Effector CD4-positive, alpha-beta T cell (primary cell): ENCODE data around the gene XRCC5.

Experiments used
- DNase-seq: peaks from one replicate; pipeline ENCODE4 v3.0.0-alpha.2; 2020

XRCC5 gene

DNA sequence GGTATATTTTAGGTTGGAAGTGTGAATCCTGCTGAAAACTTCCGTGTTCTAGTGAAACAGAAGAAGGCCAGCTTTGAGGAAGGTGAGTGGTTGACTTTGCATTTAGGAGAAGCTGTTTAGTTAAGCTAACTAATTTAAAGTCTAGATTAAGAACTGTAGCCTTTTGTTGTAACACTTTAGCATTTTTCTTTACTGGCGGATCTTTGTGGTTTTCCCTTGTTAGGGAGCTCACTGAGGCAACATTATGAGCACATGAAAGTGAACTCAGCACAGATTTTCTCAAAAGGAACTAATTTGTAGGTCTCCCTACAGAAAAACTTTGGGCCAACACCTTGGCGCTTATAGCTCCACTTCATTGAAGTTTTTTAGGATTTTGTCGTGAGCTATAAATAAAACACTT, 52.8 kb downstream of the XRCC5 start:
- no peak for DNase-seq

- DNase-seq, result no peak
Measured at GRCh38 chr2:216163518-216163917, 54.4 kb downstream of the XRCC5 start.

- DNase-seq, result no peak
Measured at GRCh38 chr2:216164087-216164486, 54.9 kb downstream of the XRCC5 start.

- DNase-seq, result no peak
Measured at GRCh38 chr2:216164576-216164975, 55.4 kb downstream of the XRCC5 start.

GRCh38 chr2:216165711-216166110, 56.6 kb downstream of the XRCC5 start:
- DNase-seq, result no peak

DNA sequence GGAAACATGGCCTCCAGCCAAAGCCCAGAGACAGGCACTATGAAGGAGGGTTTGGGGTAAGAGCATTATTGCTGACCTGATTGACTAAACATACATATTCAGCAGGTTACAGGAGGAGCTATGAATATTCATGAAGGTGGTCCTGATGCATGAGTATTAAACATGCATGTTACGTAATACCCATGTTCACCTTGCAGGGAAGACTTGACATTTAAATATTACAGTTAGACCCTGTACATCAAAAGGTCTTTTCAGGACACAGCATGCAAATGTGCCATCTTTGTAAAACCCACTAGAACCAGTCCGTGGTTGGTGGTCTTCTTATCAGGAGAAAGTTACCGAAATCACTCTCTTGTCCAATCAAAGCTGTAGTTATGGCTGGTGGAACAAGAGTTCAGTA, 59.9 kb downstream of the XRCC5 start:
- no peak for DNase-seq

GRCh38 chr2:216170076-216170763, 61.1 kb downstream of the XRCC5 start:
- DNase-seq, result no peak

- no peak for DNase-seq
Measured at GRCh38 chr2:216171011-216171410, 61.9 kb downstream of the XRCC5 start.

DNA sequence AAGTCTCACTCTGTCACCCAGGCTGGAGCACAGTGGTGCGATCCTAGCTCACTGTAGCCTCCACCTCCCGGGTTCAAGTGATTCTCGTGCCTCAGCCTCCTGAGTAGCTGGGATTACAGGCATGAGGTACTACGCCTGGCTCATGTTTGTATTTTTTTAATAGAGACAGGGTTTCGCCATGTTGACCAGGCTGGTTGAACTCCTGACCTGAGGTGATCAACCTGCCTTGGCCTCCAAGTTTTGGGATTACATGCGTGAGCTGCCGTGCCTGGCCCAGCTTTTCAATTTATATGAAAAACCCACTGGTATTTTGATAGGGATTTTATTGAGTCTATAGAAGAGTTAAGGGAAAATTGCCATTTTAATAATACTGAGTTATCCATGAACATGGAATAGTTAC, 63.3 kb downstream of the XRCC5 start:
- DNase-seq, result no peak

DNA sequence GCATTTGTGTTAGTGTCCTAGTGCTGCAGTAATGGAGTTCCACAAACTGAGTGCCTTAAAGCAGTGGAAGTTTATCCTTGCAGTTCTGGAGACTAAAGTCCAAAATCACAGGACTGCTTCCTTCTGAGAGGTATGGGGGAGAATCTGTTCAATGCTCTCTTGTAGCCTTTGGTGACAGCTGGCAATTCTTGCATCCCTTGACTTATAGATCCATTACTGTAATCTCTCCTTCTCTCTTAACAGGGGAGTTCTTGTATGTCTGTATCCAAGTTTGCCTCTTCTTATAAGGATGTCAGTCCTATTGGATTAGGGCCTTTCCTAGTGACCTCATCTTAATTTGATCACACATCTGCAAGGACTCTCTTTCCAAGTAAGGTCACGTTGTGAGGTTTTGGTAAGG, 69.9 kb downstream of the XRCC5 start:
- DNase-seq, result no peak

DNA sequence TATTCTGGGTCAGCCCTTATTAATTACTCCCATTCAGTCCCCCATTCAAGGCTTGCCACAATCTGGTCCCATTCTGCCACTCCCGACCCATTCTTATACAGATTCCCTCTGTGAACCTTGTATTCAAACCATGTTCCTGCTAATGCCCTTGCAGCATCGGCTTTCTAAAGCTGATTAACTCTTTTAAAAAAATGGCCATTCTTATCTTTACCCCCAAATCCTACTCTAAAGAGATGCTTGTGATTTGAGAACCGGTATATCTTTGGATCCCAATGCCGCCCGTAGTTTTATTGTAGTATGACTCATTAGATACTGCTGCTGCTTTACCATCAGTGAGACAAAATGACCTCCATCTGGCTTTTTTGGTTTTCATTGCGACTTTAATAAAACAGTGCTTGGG, 72.2 kb downstream of the XRCC5 start:
- no peak for DNase-seq

- no peak for DNase-seq
Measured at GRCh38 chr2:216181953-216182461, 72.9 kb downstream of the XRCC5 start.

- no peak for DNase-seq
Measured at GRCh38 chr2:216183462-216183861, 74.3 kb downstream of the XRCC5 start.

GRCh38 chr2:216188559-216188850, 79.4 kb downstream of the XRCC5 start:
- DNase-seq, result no peak

- no peak for DNase-seq
Measured at GRCh38 chr2:216188956-216189355, 79.8 kb downstream of the XRCC5 start.

DNA sequence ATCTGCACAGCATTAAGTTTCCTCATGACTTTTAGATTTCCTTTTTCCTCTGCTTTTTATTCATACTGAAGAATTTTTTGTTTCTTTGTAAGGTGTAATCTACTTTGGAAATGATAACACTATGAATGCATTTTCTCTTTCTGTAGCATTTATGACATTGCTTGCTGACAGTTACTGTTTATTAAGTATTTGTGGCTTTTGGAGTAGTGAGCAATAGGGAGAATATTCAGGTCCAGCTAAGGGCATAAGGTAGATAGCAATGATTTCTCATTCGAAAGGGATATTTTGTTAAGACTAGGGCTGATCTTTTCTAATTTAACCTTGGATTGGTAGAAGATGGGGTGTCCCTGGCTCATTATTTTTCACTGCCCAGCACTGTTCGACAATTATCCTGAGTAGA, 80.3 kb downstream of the XRCC5 start:
- DNase-seq, result no peak

GRCh38 chr2:216192181-216192580, 83.0 kb downstream of the XRCC5 start:
- DNase-seq, result no peak

DNA sequence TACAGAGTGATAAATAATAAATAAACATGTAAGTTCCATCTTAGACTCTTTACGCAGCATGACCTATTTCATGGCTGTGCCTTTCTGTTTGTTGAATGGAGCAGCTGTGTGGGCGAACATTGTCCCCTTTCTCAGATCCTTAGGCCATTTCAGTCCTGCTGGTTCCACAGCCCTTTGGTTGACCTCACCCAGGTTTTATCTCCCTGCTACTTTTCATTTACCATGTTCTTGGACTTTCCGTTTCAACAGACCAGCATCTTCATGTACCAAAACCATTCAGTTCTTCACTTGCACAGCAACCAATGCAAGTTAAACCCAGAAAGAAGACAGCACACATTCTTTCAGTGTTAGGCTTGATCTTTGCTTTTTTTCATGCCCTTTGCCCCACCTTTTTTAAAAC, 83.8 kb downstream of the XRCC5 start:
- no peak for DNase-seq

DNA sequence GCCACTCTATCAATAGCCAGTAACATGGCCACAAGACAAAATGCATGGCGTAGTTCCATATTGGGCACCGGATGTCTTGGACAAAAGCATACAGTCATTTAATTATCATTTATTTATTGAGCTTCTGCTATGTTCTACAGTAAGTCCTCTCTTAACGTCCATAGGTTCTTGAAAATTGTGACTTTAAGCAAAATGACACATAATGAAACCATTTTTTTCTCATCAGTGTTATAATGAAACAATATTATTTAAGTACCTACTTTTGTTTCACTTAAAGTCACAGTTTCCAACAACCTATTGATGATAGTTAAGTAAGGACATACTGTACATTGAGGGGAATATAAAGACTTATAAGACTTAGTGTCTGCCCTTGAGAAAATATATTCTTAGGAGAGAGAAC, 84.9 kb downstream of the XRCC5 start:
- no peak for DNase-seq

GRCh38 chr2:216194561-216194960, 85.4 kb downstream of the XRCC5 start:
- DNase-seq, result no peak

- no peak for DNase-seq
Measured at GRCh38 chr2:216195565-216196029, 86.4 kb downstream of the XRCC5 start.

DNA sequence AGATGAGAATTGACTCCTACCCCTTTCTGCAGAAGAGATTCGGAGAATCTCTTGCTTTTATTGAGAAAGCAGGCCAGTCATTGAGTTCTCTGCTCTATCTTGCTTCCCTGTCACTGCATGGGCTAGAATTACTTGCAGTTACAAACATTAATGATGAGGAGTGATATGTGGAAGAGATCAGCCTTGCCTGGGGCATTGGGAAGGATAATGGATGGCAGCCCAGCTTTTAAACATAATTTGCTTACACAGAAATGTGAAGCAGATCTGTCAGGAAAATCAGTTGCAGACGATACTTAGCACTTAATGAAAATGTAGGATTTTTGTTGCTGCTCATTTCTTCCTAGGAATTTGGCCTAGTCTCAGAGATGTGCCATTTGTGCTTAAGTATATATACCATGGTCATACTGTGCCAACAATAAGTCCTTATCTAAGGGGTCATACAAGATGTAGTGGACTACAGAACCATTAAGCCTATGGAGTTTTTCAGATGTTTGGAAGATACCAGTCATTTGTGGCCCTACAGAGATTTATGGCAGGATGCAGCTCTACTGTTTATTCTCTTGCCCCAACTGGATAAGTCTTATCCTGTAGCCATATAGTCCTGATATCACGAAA, 92.7 kb downstream of the XRCC5 start:
- DNase-seq, result no peak

DNA sequence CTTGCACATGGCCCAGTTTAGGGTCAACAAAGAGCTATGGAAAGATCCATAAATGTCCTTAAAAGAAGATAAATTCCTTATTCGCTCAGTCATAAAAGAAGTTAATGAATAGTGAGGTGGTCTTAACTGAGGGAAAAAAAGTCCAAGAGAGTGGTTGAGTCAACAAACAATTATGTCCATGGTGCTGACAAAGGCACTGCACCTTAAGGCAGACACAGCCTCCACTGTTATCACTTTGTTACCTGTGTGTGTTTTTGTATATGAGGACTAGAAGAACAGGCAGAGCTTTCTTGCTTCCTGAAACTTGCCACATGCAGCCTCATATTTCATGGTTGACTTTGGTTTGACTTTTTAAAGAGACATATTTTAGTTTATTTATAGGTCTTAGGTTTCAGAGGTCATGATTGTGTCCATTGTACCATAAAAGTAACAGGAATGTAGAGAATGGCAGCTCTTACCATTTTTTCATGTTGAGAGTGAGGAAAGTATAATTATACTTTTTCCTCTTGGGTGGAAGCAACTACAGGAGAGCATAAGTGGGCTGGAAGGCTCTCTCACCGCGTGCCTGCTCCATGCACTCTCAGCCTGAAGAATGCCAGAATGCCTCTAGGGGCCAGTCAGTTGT, 93.6 kb downstream of the XRCC5 start:
- no peak for DNase-seq

- DNase-seq, result no peak
Measured at GRCh38 chr2:216205486-216205885, 96.3 kb downstream of the XRCC5 start.
